A549 (cell line): ENCODE data around the gene TMEM43. TPM values are rescaled to one million over a fixed set of nuclear protein-coding genes. Genes with fewer than 3 reads are reported as not detected.

Experiments
- ATAC-seq, 2 experiments: fragments of 200-7000 bp in 1 of 2; fragments of >200 bp in 1 of 2; cut with Nextera tagmentation in 1 of 2; cut with Tn5 transposase in 1 of 2; 3 replicates each; pipeline versions ENCODE4 v1.8.0 to v1.9.1; 2018 to 2020; ENCODE audit warnings: mild to moderate bottlenecking in 1 of 2, moderate library complexity in 1 of 2
- CTCF ChIA-PET: fragments of 300-600 bp; sonication (Branson Sonifier 250); formaldehyde crosslinking; extraction: SDS; loops from one replicate; lab custom pipeline; 2021; ENCODE audit warnings: antibody characterized with exemption, inconsistent platforms; lab: Yijun Ruan, JAX
- POLR2A ChIA-PET: fragments of 350-600 bp; formaldehyde crosslinking; extraction: SDS; loops from one replicate; lab custom pipeline; 2021; ENCODE audit warnings: antibody characterized with exemption, inconsistent platforms; lab: Yijun Ruan, JAX
- DNase-seq, 2 experiments: peaks; one replicate each; pipeline versions ENCODE4 v3.0.0 to v3.0.0-alpha.2; 2011 to 2016; ENCODE audit warnings: low read depth in 1 of 2, low spot score in 1 of 2
- FAIRE-seq: peaks from 2 replicates; lab custom pipeline; 2011; peaks lifted over from hg19 to GRCh38; lab: Jason Lieb, UNC
- H3K27ac ChIP-seq, 2 experiments: fragments of >200 bp; sonication (Bioruptor Twin); formaldehyde crosslinking; 3 replicates each; pipeline ENCODE4 v1.5.1; 2016 to 2017
- H3K4me1 ChIP-seq: fragments of >200 bp; sonication (Bioruptor Twin); formaldehyde crosslinking; 3 replicates; pipeline ENCODE4 v1.6.1; 2016
- H3K4me2 ChIP-seq: fragments of >200 bp; sonication (Bioruptor Twin); formaldehyde crosslinking; 3 replicates; pipeline ENCODE4 v1.6.1; 2016
- H3K4me3 ChIP-seq: fragments of >200 bp; sonication (Bioruptor Twin); formaldehyde crosslinking; 3 replicates; pipeline ENCODE4 v1.5.1; 2016
- H3K9me3 ChIP-seq: fragments of >200 bp; sonication (Bioruptor Twin); formaldehyde crosslinking; 3 replicates; pipeline ENCODE4 v1.6.1; 2016
- BHLHE40 ChIP-seq: IDR thresholded peaks from 2 replicates; pipeline ENCODE4 v1.6.1; 2012; ENCODE audit warnings: low read depth, low read length, inconsistent platforms
- CBX8 ChIP-seq: fragments of 200-600 bp; sonication (generic); IDR thresholded peaks from 2 replicates; pipeline ENCODE4 v1.6.1; 2016
- CHD2 ChIP-seq: fragments of 150-350 bp; IDR thresholded peaks from 2 replicates; pipeline ENCODE4 v1.6.1; 2014; ENCODE audit warnings: low read length; ENCODE audit not compliant: partially characterized antibody
- EHMT2 ChIP-seq: fragments of 200-600 bp; sonication (generic); IDR thresholded peaks from 2 replicates; pipeline ENCODE4 v1.6.1; 2016; ENCODE audit warnings: antibody characterized with exemption, low read depth, mild to moderate bottlenecking, moderate library complexity
- FOXS1 ChIP-seq: fragments of 250-450 bp; sonication (Bioruptor Pico); IDR thresholded peaks from 2 replicates; pipeline ENCODE4 v1.5.0; 2020; ENCODE audit warnings: mild to moderate bottlenecking, moderate library complexity
- HDAC2 ChIP-seq: fragments of 200-600 bp; sonication (generic); IDR thresholded peaks from 2 replicates; pipeline ENCODE4 v1.6.1; 2016
- JUN ChIP-seq, 2 experiments: fragments of >200 bp; sonication (Bioruptor Twin); formaldehyde crosslinking; IDR thresholded peaks; 2 replicates in 1 of 2; 3 replicates in 1 of 2; pipeline ENCODE4 v1.6.1; 2016 to 2017
- POLR2A ChIP-seq: IDR thresholded peaks from 2 replicates; pipeline ENCODE4 v1.6.1; 2012; ENCODE audit warnings: mild to moderate bottlenecking, low read length
- POLR2AphosphoS2 ChIP-seq: conservative IDR thresholded peaks from 2 replicates; pipeline ENCODE4 v1.6.1; 2012; ENCODE audit warnings: low read length, improper control_type of control experiment, inconsistent platforms
- SMC3 ChIP-seq: fragments of >200 bp; sonication (Bioruptor Twin); formaldehyde crosslinking; IDR thresholded peaks from 3 replicates; pipeline ENCODE4 v1.6.1; 2018; ENCODE audit warnings: inconsistent platforms
- TFCP2L1 ChIP-seq: fragments of 250-450 bp; sonication (Bioruptor Pico); IDR thresholded peaks from 2 replicates; pipeline ENCODE4 v1.5.0; 2021; ENCODE audit warnings: mild to moderate bottlenecking
- ZC3H11A ChIP-seq: fragments of 450-650 bp; IDR thresholded peaks from 2 replicates; pipeline ENCODE4 v1.6.1; 2014; ENCODE audit warnings: antibody characterized with exemption, mild to moderate bottlenecking
- ZFP36 ChIP-seq: fragments of 450-650 bp; IDR thresholded peaks from 2 replicates; pipeline ENCODE4 v1.6.1; 2014; ENCODE audit warnings: borderline replicate concordance; ENCODE audit not compliant: partially characterized antibody
- ZNF302 ChIP-seq: fragments of 250-450 bp; sonication (Bioruptor Pico); IDR thresholded peaks from 2 replicates; pipeline ENCODE4 v1.9.0; 2021; ENCODE audit warnings: inconsistent platforms, mild to moderate bottlenecking, moderate library complexity
- whole genome bisulfite sequencing: methylation state at CpG from one replicate; pipeline ENCODE4 v1.1.6; 2017; ENCODE audit errors: missing lambda C conversion rate; 5-methylcytosine and 5-hydroxymethylcytosine counted together
- polyA plus RNA-seq, 4 experiments: library from polyadenylated mRNA; depleted of rRNA in 3 of 4; stranded (reverse); fragments of >200 nt; fragmentation: RNase III in 1 of 4; extraction: RNeasy Plus Mini Kit Qiagen cat#74134 plus additional on column Dnase treatment in 1 of 4; gene quantifications; 2 replicates in 3 of 4; 3 replicates in 1 of 4; pipeline ENCODE4 v1.2.3, GENCODE V29; 2011 to 2017
- TF ChIP-seq, protein P1 (sequence below): fragments of 200-600 bp; sonication (generic); IDR thresholded peaks from 2 replicates; pipeline ENCODE4 v1.6.1; 2016; ENCODE audit warnings: antibody characterized with exemption, mild to moderate bottlenecking, moderate library complexity
- TF ChIP-seq, protein P2 (sequence below): IDR thresholded peaks from 2 replicates; pipeline ENCODE4 v1.6.1; 2012; ENCODE audit warnings: low read depth, borderline replicate concordance
- TF ChIP-seq, protein P3 (sequence below): fragments of 250-450 bp; sonication (Bioruptor Pico); IDR thresholded peaks from 2 replicates; pipeline ENCODE4 v1.5.0; 2021; ENCODE audit warnings: mild to moderate bottlenecking, moderate library complexity, borderline replicate concordance
- TF ChIP-seq, protein P4 (sequence below): fragments of 250-450 bp; sonication (Bioruptor Pico); IDR thresholded peaks from 2 replicates; pipeline ENCODE4 v1.5.0; 2020; ENCODE audit warnings: low read depth, mild to moderate bottlenecking, moderate library complexity

TMEM43 gene
- polyA plus RNA-seq, 2 of the 4 experiments (the other 2 are of a cell fraction) = 41.1 to 79.0 TPM

DNA sequence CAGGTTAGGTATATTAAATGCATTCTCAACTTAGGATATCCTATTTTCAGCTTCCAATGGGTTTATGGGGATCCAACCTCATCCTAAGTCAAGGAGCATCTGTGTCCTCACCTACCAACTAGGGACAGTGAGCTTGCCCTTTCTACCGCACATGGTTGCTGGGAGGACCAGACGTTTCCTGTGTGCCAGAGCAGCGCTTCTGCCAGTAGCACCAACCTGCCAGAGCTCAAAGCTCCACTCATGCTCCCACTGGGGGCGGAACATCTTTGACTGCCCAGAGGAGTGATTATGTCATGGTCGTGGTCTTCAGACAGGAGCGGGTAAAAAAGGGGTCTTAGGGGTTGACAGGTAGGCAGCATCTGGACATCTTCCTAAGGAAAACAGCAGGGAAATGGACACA lies 28.8 kb downstream of the TMEM43 start:
- ATAC-seq = no peak
- no peak for TF ChIP-seq CBX8
- TF ChIP-seq ZNF302 (CRISPR knock-in tag) = no peak
- no peak for TF ChIP-seq BHLHE40
- no peak for TF ChIP-seq POLR2A
- no peak for TF ChIP-seq ZFP36
- no peak for TF ChIP-seq POLR2AphosphoS2
- TF ChIP-seq, protein P1, sequence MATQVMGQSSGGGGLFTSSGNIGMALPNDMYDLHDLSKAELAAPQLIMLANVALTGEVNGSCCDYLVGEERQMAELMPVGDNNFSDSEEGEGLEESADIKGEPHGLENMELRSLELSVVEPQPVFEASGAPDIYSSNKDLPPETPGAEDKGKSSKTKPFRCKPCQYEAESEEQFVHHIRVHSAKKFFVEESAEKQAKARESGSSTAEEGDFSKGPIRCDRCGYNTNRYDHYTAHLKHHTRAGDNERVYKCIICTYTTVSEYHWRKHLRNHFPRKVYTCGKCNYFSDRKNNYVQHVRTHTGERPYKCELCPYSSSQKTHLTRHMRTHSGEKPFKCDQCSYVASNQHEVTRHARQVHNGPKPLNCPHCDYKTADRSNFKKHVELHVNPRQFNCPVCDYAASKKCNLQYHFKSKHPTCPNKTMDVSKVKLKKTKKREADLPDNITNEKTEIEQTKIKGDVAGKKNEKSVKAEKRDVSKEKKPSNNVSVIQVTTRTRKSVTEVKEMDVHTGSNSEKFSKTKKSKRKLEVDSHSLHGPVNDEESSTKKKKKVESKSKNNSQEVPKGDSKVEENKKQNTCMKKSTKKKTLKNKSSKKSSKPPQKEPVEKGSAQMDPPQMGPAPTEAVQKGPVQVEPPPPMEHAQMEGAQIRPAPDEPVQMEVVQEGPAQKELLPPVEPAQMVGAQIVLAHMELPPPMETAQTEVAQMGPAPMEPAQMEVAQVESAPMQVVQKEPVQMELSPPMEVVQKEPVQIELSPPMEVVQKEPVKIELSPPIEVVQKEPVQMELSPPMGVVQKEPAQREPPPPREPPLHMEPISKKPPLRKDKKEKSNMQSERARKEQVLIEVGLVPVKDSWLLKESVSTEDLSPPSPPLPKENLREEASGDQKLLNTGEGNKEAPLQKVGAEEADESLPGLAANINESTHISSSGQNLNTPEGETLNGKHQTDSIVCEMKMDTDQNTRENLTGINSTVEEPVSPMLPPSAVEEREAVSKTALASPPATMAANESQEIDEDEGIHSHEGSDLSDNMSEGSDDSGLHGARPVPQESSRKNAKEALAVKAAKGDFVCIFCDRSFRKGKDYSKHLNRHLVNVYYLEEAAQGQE = no peak
- TF ChIP-seq CHD2 = no peak
- Histone ChIP-seq H3K4me3 (no peak overlapping the region), H3K4me2 (no peak overlapping the region), H3K4me1 (no peaks in the 10 kb centered on the region), H3K9me3 (no peaks in the 10 kb centered on the region), H3K27ac (no peak overlapping the region)
- CTCF ChIA-PET = interaction anchor here (1.0 to 3.6 kb wide), 5 partner anchors 9 to 50 kb away, joined by 3 to 17 read pairs (median 5); no protein-coding TSS in a partner anchor
- FAIRE-seq = no peak
- no peak for DNase-seq
- WGBS = 98% methylated on average over 6 of the region's 6 CpGs
- POLR2A ChIA-PET = interaction anchor here (0.7 to 2.0 kb wide), 2 partner anchors 14 to 25 kb away, joined by 3 to 10 read pairs; partner anchors contain the start of genes LSM3 and XPC

DNA sequence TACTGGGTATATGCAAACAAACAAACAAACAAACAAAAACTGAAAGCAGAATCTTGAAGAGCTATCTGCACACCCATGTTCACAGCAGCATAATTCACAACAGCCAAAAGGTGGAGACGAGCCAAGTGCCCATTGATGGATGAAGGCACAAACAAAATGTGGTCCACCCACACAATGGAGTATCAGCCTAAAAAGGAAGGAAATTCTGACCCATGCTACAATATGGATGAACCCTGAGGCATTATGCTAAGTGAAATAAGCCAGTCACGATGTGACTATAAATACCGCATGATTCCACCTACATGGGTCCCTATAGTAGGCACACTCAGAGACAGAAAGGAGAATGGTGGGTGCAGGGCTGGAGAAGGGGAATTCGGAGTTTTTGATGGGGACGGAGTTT lies 29.4 kb downstream of the TMEM43 start:
- no peak overlapping the region for H3K4me2 ChIP-seq
- no peak for FAIRE-seq
- no peak overlapping the region for H3K27ac ChIP-seq
- POLR2A ChIA-PET = interaction anchor here (0.7 to 2.0 kb wide), 2 partner anchors 13 to 24 kb away, joined by 3 to 10 read pairs; partner anchors contain the start of genes LSM3 and XPC
- no peak for DNase-seq
- WGBS = 94% methylated on average over 5 of the region's 5 CpGs
- no peaks in the 10 kb centered on the region for H3K9me3 ChIP-seq
- no peak overlapping the region for H3K4me3 ChIP-seq
- H3K4me1 ChIP-seq = no peaks in the 10 kb centered on the region
- no peak for ATAC-seq
- TF ChIP-seq ZFP36 (no peak), SMC3 (no peak), CBX8 (no peak), ZC3H11A (no peak), TFCP2L1 (no peak), HDAC2 (no peak), JUN (IDR thresholded peaks at IDR 0.05) (no peak), FOXS1 (CRISPR knock-in tag) (no peak), EHMT2 (no peak), BHLHE40 (no peak)
- TF ChIP-seq, protein P2, sequence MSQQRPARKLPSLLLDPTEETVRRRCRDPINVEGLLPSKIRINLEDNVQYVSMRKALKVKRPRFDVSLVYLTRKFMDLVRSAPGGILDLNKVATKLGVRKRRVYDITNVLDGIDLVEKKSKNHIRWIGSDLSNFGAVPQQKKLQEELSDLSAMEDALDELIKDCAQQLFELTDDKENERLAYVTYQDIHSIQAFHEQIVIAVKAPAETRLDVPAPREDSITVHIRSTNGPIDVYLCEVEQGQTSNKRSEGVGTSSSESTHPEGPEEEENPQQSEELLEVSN = no peak
- TF ChIP-seq, protein P3, sequence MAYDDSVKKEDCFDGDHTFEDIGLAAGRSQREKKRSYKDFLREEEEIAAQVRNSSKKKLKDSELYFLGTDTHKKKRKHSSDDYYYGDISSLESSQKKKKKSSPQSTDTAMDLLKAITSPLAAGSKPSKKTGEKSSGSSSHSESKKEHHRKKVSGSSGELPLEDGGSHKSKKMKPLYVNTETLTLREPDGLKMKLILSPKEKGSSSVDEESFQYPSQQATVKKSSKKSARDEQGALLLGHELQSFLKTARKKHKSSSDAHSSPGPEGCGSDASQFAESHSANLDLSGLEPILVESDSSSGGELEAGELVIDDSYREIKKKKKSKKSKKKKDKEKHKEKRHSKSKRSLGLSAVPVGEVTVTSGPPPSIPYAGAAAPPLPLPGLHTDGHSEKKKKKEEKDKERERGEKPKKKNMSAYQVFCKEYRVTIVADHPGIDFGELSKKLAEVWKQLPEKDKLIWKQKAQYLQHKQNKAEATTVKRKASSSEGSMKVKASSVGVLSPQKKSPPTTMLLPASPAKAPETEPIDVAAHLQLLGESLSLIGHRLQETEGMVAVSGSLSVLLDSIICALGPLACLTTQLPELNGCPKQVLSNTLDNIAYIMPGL (CRISPR knock-in tag) = no peak
- TF ChIP-seq, protein P4, sequence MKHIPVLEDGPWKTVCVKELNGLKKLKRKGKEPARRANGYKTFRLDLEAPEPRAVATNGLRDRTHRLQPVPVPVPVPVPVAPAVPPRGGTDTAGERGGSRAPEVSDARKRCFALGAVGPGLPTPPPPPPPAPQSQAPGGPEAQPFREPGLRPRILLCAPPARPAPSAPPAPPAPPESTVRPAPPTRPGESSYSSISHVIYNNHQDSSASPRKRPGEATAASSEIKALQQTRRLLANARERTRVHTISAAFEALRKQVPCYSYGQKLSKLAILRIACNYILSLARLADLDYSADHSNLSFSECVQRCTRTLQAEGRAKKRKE (CRISPR knock-in tag) = no peak
- TF ChIP-seq, protein P1 = no peak
- TF ChIP-seq, all 56 proteins: peak for 0
- CTCF ChIA-PET = interaction anchor here (1.3 to 3.6 kb wide), 5 partner anchors 8 to 49 kb away, joined by 3 to 17 read pairs (median 5); no protein-coding TSS in a partner anchor
